Left ventricle myocardium inferior (tissue), 1 donor: ENCODE measurements around the gene SNX25. TPM values are rescaled to one million over a fixed set of nuclear protein-coding genes. Genes with fewer than 3 reads are reported as not detected.

Experiments
- DNase-seq: peaks from one replicate; pipeline ENCODE4 v3.0.0-alpha.2; 2020
- H3K27ac ChIP-seq: fragments of 200-600 bp; replicated peaks from 2 replicates; pipeline ENCODE4 v1.8.0; 2021
- H3K27me3 ChIP-seq: fragments of 200-600 bp; 2 replicates; pipeline ENCODE4 v1.8.0; 2021; ENCODE audit warnings: low read depth
- H3K36me3 ChIP-seq: fragments of 200-600 bp; 2 replicates; pipeline ENCODE4 v1.8.0; 2021
- H3K4me1 ChIP-seq: fragments of 200-600 bp; 2 replicates; pipeline ENCODE4 v1.8.0; 2021
- H3K4me3 ChIP-seq: fragments of 200-600 bp; 2 replicates; pipeline ENCODE4 v1.8.0; 2021; ENCODE audit warnings: mild to moderate bottlenecking, moderate library complexity
- H3K9me3 ChIP-seq: fragments of 200-600 bp; replicated peaks from 2 replicates; pipeline ENCODE4 v1.8.0; 2021
- intact Hi-C: fragments of 100-400 bp; cut with micrococcal nuclease; formaldehyde crosslinking; loops from one replicate; pipeline ENCODE4 v1.11.0; 2022
- total RNA-seq: library from RNA; stranded (reverse); fragmentation: NEBNext Ultra II Directional; extraction: Animal tissue kit (Norgen Biotek cat#: 25700); gene quantifications from one replicate; pipeline ENCODE4 v1.2.1, GENCODE V29; 2021
- TF ChIP-seq, protein P1 (sequence below): fragments of 200-600 bp; IDR thresholded peaks from 2 replicates; pipeline ENCODE4 v1.8.0; 2021; ENCODE audit warnings: antibody characterized with exemption, mild to moderate bottlenecking, borderline replicate concordance
- donor health status: DM: no; HTN: yes; CAD: no; lungs with severe emphysema.

SNX25 gene
- total RNA-seq, 1 donor from 2014 or later: 10.8 TPM

DNA sequence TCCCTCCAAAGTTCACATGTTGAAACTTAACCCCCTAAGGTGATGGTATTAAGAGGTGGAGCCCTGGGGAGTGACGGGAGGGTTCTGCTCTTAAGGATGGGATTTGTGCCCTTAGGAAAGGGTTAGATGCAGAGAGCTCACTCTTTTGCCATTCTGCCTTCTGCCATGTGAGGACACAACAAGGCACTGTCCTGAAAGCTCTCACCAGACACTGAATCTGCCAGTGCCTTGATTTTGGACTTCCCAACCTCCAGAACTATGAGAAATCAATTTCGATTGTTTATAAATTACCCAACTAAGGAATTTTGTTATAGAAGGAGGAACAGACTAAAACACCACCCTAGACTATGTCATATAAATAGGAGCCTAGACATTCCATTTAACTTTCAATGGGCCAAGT, 174.7 kb downstream of the SNX25 start:
- intact Hi-C loops: no loop called here
- H3K27ac ChIP-seq: peak overlapping the region; percentile 54
- H3K27me3 ChIP-seq: no peaks in the 10 kb centered on the region
- no peak for DNase-seq
- peaks cover 10% of the 10 kb centered on the region for H3K9me3 ChIP-seq
- H3K4me3 ChIP-seq: peak overlapping the region; percentile 29
- H3K4me1 ChIP-seq: peaks cover 6% of the 10 kb centered on the region
- TF ChIP-seq, protein P1, sequence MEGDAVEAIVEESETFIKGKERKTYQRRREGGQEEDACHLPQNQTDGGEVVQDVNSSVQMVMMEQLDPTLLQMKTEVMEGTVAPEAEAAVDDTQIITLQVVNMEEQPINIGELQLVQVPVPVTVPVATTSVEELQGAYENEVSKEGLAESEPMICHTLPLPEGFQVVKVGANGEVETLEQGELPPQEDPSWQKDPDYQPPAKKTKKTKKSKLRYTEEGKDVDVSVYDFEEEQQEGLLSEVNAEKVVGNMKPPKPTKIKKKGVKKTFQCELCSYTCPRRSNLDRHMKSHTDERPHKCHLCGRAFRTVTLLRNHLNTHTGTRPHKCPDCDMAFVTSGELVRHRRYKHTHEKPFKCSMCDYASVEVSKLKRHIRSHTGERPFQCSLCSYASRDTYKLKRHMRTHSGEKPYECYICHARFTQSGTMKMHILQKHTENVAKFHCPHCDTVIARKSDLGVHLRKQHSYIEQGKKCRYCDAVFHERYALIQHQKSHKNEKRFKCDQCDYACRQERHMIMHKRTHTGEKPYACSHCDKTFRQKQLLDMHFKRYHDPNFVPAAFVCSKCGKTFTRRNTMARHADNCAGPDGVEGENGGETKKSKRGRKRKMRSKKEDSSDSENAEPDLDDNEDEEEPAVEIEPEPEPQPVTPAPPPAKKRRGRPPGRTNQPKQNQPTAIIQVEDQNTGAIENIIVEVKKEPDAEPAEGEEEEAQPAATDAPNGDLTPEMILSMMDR: no peak
- no peaks in the 10 kb centered on the region for H3K36me3 ChIP-seq

DNA sequence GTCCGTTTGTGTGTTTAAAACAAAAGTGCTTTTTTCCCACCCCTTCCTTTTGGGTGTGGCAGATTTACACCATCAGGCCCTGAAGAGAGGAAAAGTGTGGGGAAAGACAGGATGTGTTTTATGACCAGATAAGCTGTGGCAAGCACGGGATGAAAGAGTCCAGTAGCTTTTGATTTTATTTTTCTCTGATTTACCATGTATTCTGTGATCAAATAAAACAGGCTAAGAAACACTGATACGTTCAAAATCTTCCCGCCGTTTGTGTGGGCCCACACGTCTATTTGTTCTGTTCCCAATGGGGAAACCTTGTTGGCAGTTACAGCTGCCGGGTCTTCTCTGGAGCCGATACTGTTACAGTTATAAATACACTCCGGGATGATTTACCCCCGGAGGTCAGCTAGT, 175.5 kb downstream of the SNX25 start:
- intact Hi-C loops: no loop called here
- Histone ChIP-seq H3K36me3 (no peaks in the 10 kb centered on the region), H3K27me3 (no peaks in the 10 kb centered on the region), H3K27ac (peak overlapping the region; percentile 54), H3K4me3 (peak overlapping the region; percentile 29), H3K9me3 (peaks cover 10% of the 10 kb centered on the region), H3K4me1 (peaks cover 6% of the 10 kb centered on the region)
- no peak for DNase-seq
- TF ChIP-seq, protein P1: no peak

DNA sequence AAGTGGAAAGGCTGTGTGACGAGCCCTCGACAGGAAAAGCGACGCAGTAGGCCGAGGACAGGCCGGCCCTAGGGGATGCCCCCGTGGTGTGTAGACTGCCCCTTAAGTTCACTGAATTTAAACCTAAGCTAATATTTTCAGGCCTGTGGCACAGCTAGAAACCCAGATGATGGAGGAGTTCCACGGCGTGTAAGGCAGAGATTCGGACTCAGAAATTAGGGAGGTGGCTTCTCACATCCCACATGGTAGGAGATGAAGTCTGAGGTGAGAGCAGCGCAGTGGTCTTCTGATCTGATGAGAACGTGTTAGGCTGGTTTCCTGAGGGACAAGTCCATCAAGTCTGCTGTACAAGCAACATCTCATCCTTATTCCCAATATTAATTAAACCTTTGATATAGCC, 178.6 kb downstream of the SNX25 start:
- Histone ChIP-seq H3K36me3 (no peaks in the 10 kb centered on the region), H3K4me1 (peaks cover 6% of the 10 kb centered on the region), H3K27me3 (no peaks in the 10 kb centered on the region), H3K4me3 (no peak overlapping the region), H3K27ac (no peak overlapping the region), H3K9me3 (no peaks in the 10 kb centered on the region)
- TF ChIP-seq, protein P1: no peak
- DNase-seq: no peak
- intact Hi-C loops: no loop called here

DNA sequence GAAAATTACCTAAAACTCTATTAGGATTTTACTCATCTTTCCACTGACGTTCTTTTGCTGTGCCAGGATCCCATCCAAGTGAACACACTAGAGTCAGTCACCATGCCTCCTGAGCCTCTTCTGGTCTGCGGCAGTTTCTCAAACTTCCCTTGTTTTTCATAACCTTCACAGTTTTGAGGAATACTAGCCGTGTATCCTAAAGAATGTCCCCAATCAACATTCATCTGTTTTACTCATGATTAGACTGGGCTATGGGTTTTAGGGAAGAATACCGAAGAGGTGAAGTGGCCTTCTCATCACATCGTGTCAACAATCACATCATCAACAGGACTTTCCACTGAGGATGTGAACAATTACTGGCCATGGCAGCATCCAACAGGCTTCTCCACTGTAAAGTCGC, 181.5 kb downstream of the SNX25 start:
- no peak for DNase-seq
- H3K27me3 ChIP-seq: no peaks in the 10 kb centered on the region
- TF ChIP-seq, protein P1: no peak
- no peak overlapping the region for H3K27ac ChIP-seq
- intact Hi-C loops: no loop called here
- peaks cover 16% of the 10 kb centered on the region for H3K4me1 ChIP-seq
- H3K4me3 ChIP-seq: no peak overlapping the region
- H3K36me3 ChIP-seq: no peaks in the 10 kb centered on the region
- H3K9me3 ChIP-seq: no peaks in the 10 kb centered on the region

- H3K9me3 ChIP-seq: no peaks in the 10 kb centered on the region
- H3K4me1 ChIP-seq: peaks cover 26% of the 10 kb centered on the region
- intact Hi-C loops: no loop called here
- no peak for DNase-seq
- no peaks in the 10 kb centered on the region for H3K36me3 ChIP-seq
- no peaks in the 10 kb centered on the region for H3K27me3 ChIP-seq
- TF ChIP-seq, protein P1: no peak
- no peak overlapping the region for H3K4me3 ChIP-seq
- H3K27ac ChIP-seq: no peak overlapping the region
These were observed 182.8 kb downstream of the SNX25 start for GRCh38 chr4:185392156-185392555.
